ENCODE data around the gene KIAA0825. TPM values are rescaled to one million over a fixed set of nuclear protein-coding genes. Genes with fewer than 3 reads are reported as not detected.

KIAA0825 gene
- total and polyA plus RNA-seq, 2 experiments from 2014 or later, result 1.7 to 1.8 TPM

- TF ChIP-seq, protein P1, sequence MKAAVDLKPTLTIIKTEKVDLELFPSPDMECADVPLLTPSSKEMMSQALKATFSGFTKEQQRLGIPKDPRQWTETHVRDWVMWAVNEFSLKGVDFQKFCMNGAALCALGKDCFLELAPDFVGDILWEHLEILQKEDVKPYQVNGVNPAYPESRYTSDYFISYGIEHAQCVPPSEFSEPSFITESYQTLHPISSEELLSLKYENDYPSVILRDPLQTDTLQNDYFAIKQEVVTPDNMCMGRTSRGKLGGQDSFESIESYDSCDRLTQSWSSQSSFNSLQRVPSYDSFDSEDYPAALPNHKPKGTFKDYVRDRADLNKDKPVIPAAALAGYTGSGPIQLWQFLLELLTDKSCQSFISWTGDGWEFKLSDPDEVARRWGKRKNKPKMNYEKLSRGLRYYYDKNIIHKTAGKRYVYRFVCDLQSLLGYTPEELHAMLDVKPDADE (IDR thresholded peaks at IDR 0.05), result no peak
- TF ChIP-seq JUNB (IDR thresholded peaks at IDR 0.05; ENCODE audit: unreplicated experiment) (no peak), ZNF331 (CRISPR knock-in tag; IDR thresholded peaks at IDR 0.05; ENCODE audit: low read depth) (no peak), ZNF462 (CRISPR knock-in tag; IDR thresholded peaks at IDR 0.05) (no peak), ZNF114 (CRISPR knock-in tag; IDR thresholded peaks at IDR 0.05) (no peak)
Observed at GRCh38 chr5:94217745-94218144, 400.7 kb downstream of the KIAA0825 start (continued).

DNA sequence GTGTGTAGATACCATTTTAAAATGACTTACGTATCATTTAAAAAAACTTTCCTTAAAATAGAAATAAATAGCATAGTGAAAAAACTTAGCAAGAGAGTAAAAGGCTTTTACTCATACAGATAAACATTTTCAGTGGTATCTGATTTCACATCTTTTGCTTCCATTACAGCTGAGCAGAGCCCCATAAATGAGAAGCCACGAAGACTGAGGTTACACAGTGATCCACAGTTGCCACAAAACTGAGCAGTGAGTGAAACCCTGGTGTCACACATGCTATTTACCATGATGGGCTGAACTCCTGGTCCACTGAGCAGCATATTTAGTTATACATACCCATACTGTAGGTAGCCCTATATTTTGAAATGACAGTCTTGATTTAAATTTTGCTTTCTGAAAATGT is 401.2 kb downstream of the KIAA0825 start:
- H2AFZ ChIP-seq, result no peak overlapping the region
- H3K79me2 ChIP-seq (replicated peaks; ENCODE audit: insufficient read depth), result peaks cover 47% of the 10 kb centered on the region
- no peak overlapping the region for H3K27ac ChIP-seq (ENCODE audit: low read depth)
- H3K27me3 Mint-ChIP-seq (ENCODE audit: insufficient read depth, low read depth, poor library complexity), result peaks cover 1% of the 10 kb centered on the region
- no peak overlapping the region for H3K4me3 Mint-ChIP-seq
- peaks cover 5% of the 10 kb centered on the region; the same call in 1 of the 2 replicates for H3K9me2 ChIP-seq (ENCODE audit: insufficient read depth)
- no peaks in the 10 kb centered on the region for H3K27me3 ChIP-seq (ENCODE audit: insufficient read depth)
- no peaks in the 10 kb centered on the region for H3K9me3 Mint-ChIP-seq
- no peak for ATAC-seq
- H3K4me1 Mint-ChIP-seq, result peaks cover 8% of the 10 kb centered on the region
- no peaks in the 10 kb centered on the region for H3K36me3 ChIP-seq (ENCODE audit: insufficient read depth)
- H4K20me1 ChIP-seq (replicated peaks; ENCODE audit: insufficient read depth), result peaks cover 5% of the 10 kb centered on the region
- peak overlapping the region; percentile 14; the same call in 1 of the 2 replicates for H3K27ac Mint-ChIP-seq
- no peak for DNase-seq (ENCODE audit: low spot score)
- no peaks in the 10 kb centered on the region for H3F3A ChIP-seq (replicated peaks; ENCODE audit: low read depth)
- H3K4me1 ChIP-seq (ENCODE audit: insufficient read depth), result no peaks in the 10 kb centered on the region
- no peak overlapping the region for H3K4me2 ChIP-seq
- H3K4me3 ChIP-seq, result no peak overlapping the region
- H3K36me3 Mint-ChIP-seq (ENCODE audit: low read depth), result no peaks in the 10 kb centered on the region
- TF ChIP-seq POLR2AphosphoS5 (IDR thresholded peaks at IDR 0.05; ENCODE audit: low read depth) (no peak), EZH2 (IDR thresholded peaks at IDR 0.05; ENCODE audit: low read depth, unreplicated experiment) (no peak)
- TF ChIP-seq, protein P2, sequence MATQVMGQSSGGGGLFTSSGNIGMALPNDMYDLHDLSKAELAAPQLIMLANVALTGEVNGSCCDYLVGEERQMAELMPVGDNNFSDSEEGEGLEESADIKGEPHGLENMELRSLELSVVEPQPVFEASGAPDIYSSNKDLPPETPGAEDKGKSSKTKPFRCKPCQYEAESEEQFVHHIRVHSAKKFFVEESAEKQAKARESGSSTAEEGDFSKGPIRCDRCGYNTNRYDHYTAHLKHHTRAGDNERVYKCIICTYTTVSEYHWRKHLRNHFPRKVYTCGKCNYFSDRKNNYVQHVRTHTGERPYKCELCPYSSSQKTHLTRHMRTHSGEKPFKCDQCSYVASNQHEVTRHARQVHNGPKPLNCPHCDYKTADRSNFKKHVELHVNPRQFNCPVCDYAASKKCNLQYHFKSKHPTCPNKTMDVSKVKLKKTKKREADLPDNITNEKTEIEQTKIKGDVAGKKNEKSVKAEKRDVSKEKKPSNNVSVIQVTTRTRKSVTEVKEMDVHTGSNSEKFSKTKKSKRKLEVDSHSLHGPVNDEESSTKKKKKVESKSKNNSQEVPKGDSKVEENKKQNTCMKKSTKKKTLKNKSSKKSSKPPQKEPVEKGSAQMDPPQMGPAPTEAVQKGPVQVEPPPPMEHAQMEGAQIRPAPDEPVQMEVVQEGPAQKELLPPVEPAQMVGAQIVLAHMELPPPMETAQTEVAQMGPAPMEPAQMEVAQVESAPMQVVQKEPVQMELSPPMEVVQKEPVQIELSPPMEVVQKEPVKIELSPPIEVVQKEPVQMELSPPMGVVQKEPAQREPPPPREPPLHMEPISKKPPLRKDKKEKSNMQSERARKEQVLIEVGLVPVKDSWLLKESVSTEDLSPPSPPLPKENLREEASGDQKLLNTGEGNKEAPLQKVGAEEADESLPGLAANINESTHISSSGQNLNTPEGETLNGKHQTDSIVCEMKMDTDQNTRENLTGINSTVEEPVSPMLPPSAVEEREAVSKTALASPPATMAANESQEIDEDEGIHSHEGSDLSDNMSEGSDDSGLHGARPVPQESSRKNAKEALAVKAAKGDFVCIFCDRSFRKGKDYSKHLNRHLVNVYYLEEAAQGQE (IDR thresholded peaks at IDR 0.05; ENCODE audit: unreplicated experiment), result no peak

Measured in GM23338 (cell line).